GM21723 (cell line): ENCODE data around the gene AUNIP.
A peak's percentile ranks its signal among the peaks of the same experiment; 100 is the strongest.

Experiments used
- ATAC-seq: cut with Tn5 transposase; IDR thresholded peaks from one replicate; pipeline ENCODE4 v1.9.1; 2021; ENCODE audit warnings: mild to moderate bottlenecking, moderate library complexity; ENCODE audit not compliant: unreplicated experiment

Gene AUNIP

GRCh38 chr1:25811384-25812082 is 47.7 kb downstream of the AUNIP start:
- no peak for ATAC-seq

GRCh38 chr1:25810341-25811299 is 48.6 kb downstream of the AUNIP start:
- ATAC-seq = peak; percentile 59

- ATAC-seq = no peak
Measured at GRCh38 chr1:25809929-25810328, 49.3 kb downstream of the AUNIP start.

GRCh38 chr1:25809283-25809926 is 49.9 kb downstream of the AUNIP start:
- no peak for ATAC-seq

GRCh38 chr1:25808481-25809244 is 50.6 kb downstream of the AUNIP start:
- ATAC-seq = no peak

GRCh38 chr1:25807480-25808390 is 51.5 kb downstream of the AUNIP start:
- no peak for ATAC-seq

GRCh38 chr1:25806418-25806817 is 52.8 kb downstream of the AUNIP start:
- ATAC-seq = no peak

- ATAC-seq = no peak
Measured at GRCh38 chr1:25805863-25806225, 53.4 kb downstream of the AUNIP start.

- no peak for ATAC-seq
Measured at GRCh38 chr1:25804964-25805862, 54.0 kb downstream of the AUNIP start.

- no peak for ATAC-seq
Measured at GRCh38 chr1:25804244-25804963, 54.9 kb downstream of the AUNIP start.

- no peak for ATAC-seq
Measured at GRCh38 chr1:25803368-25803767, 55.9 kb downstream of the AUNIP start.

GRCh38 chr1:25802915-25803314 is 56.3 kb downstream of the AUNIP start:
- no peak for ATAC-seq

- ATAC-seq = no peak
Measured at GRCh38 chr1:25800703-25801377, 58.4 kb downstream of the AUNIP start.

GRCh38 chr1:25799935-25800702 is 59.1 kb downstream of the AUNIP start, which contains the start of gene SELENON:
TSS of gene SELENON (plus strand) at chr1:25800193. CDS start at chr1:25800231, 38 bp downstream.
- ATAC-seq = no peak

- ATAC-seq = no peak
Measured at GRCh38 chr1:25799352-25799934, 59.8 kb downstream of the AUNIP start.

- no peak for ATAC-seq
Measured at GRCh38 chr1:25798666-25799351, 60.4 kb downstream of the AUNIP start.
